ENCODE measurements around the gene EML3.

The EML3 gene

GRCh38 chr11:62614275-62614674, 1.7 kb upstream of the EML3 start:
- Histone ChIP-seq H3K27me3 (ENCODE audit: control insufficient read depth, insufficient read depth, low read length) (peaks cover 11% of the 10 kb centered on the region), H3K4me1 (ENCODE audit: control insufficient read depth, insufficient read depth, low read length) (no peaks in the 10 kb centered on the region), H3K9ac (ENCODE audit: low read depth, low read length) (no peak overlapping the region), H3K4me3 (ENCODE audit: low read depth, low read length) (no peak overlapping the region), H3K9me3 (ENCODE audit: control insufficient read depth, insufficient read depth, low read length) (no peaks in the 10 kb centered on the region), H3K36me3 (ENCODE audit: control insufficient read depth, insufficient read depth, low read length) (no peaks in the 10 kb centered on the region)

- peak overlapping the region; percentile 35 for H3K4me3 ChIP-seq (ENCODE audit: low read depth, low read length)
- H3K9me3 ChIP-seq (ENCODE audit: control insufficient read depth, insufficient read depth, low read length): no peaks in the 10 kb centered on the region
- no peaks in the 10 kb centered on the region for H3K4me1 ChIP-seq (ENCODE audit: control insufficient read depth, insufficient read depth, low read length)
- H3K36me3 ChIP-seq (ENCODE audit: control insufficient read depth, insufficient read depth, low read length): no peaks in the 10 kb centered on the region
- peaks cover 11% of the 10 kb centered on the region for H3K27me3 ChIP-seq (ENCODE audit: control insufficient read depth, insufficient read depth, low read length)
- no peak overlapping the region for H3K9ac ChIP-seq (ENCODE audit: low read depth, low read length)
Observed at GRCh38 chr11:62613291-62613778, 760 bp upstream of the EML3 start.

DNA sequence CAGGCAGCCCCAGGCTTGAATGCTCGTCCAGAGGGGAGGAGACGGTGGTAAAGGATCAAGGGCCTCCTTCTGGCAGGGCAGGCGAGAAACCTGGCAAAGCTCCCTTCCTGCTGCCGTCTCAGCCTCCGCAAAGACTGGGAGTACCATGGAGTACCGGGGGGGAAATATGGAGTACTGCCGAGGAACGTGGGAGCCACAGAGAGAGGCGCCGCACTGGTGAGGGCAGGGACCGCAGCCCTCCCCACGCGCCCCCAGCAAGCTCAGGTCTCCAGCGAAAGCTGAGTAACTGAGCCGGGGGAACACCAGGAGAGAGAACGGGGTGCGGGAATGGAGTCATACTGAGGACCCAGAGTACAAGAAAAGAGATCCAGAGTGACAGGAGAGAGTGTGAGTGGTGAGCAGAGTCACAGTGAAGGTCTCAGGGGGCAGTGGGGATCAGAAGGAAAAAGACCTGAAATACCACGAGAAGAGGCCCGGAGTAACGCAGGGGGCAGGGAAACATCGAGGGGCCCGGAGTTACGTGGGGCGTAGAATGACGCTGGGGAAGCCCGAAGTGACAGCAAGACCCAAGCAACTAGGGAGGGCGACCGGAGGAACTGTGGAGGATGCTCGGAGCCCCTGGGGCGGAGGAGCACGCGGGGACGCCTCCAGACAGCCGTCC, 740 bp downstream of the EML3 start:
- Histone ChIP-seq H3K4me1 (ENCODE audit: control insufficient read depth, insufficient read depth, low read length) (no peaks in the 10 kb centered on the region), H3K36me3 (ENCODE audit: control insufficient read depth, insufficient read depth, low read length) (no peaks in the 10 kb centered on the region), H3K9ac (ENCODE audit: low read depth, low read length) (peak overlapping the region; percentile 65), H3K4me3 (ENCODE audit: low read depth, low read length) (peak overlapping the region; percentile 82), H3K9me3 (ENCODE audit: control insufficient read depth, insufficient read depth, low read length) (no peaks in the 10 kb centered on the region), H3K27me3 (ENCODE audit: control insufficient read depth, insufficient read depth, low read length) (peaks cover 11% of the 10 kb centered on the region)

- Histone ChIP-seq H3K9me3 (ENCODE audit: control insufficient read depth, insufficient read depth, low read length) (no peaks in the 10 kb centered on the region), H3K4me3 (ENCODE audit: low read depth, low read length) (peak overlapping the region; percentile 82), H3K9ac (ENCODE audit: low read depth, low read length) (no peak overlapping the region), H3K27me3 (ENCODE audit: control insufficient read depth, insufficient read depth, low read length) (peaks cover 11% of the 10 kb centered on the region), H3K36me3 (ENCODE audit: control insufficient read depth, insufficient read depth, low read length) (no peaks in the 10 kb centered on the region), H3K4me1 (ENCODE audit: control insufficient read depth, insufficient read depth, low read length) (no peaks in the 10 kb centered on the region)
Observed at GRCh38 chr11:62610814-62611704, 1.5 kb downstream of the EML3 start.

DNA sequence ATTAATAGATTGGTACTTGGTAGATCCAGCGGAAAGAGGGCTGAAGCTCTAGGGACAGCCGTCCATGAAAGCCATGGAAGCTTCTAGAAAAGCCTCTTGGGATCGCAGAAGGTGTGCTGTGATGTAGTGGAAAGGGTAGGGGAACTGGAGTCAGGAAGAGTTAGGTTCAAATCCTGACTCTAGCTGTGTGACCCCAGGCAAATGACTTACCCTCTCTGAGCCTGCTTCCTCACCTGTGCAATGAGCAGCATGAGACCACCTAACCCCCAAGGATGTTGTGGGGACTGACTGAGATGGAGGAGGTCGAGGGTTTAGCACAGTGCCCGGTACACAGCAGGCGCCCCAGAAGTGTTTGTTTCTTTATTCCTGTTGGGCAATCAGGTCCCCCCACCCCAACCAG, 2.2 kb downstream of the EML3 start:
- Histone ChIP-seq H3K4me3 (ENCODE audit: low read depth, low read length) (no peak overlapping the region), H3K9ac (ENCODE audit: low read depth, low read length) (no peak overlapping the region), H3K36me3 (ENCODE audit: control insufficient read depth, insufficient read depth, low read length) (peaks cover 2% of the 10 kb centered on the region), H3K9me3 (ENCODE audit: control insufficient read depth, insufficient read depth, low read length) (no peaks in the 10 kb centered on the region), H3K27me3 (ENCODE audit: control insufficient read depth, insufficient read depth, low read length) (peaks cover 11% of the 10 kb centered on the region), H3K4me1 (ENCODE audit: control insufficient read depth, insufficient read depth, low read length) (no peaks in the 10 kb centered on the region)

DNA sequence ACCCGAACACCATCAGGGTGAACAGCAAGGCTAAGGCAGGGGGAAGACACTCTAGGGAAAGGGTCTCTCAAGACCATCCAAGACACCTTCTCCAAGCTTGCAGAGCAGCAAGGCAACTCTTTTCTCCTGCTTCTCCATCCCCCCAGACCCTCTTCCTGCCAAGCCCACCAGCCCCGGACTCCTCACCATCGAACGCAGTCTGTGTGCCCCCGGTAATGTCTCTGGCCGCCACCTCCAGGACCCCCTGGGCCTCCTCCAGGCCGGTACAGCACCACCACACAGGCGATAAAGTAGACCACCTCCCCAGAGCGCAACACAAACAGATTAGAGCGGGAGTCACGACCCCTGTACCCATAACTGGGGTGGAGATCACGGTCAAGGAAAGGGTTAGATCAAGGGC, 3.8 kb downstream of the EML3 start:
- Histone ChIP-seq H3K9me3 (ENCODE audit: control insufficient read depth, insufficient read depth, low read length) (no peaks in the 10 kb centered on the region), H3K9ac (ENCODE audit: low read depth, low read length) (no peak overlapping the region), H3K27me3 (ENCODE audit: control insufficient read depth, insufficient read depth, low read length) (peaks cover 17% of the 10 kb centered on the region), H3K4me1 (ENCODE audit: control insufficient read depth, insufficient read depth, low read length) (no peaks in the 10 kb centered on the region), H3K36me3 (ENCODE audit: control insufficient read depth, insufficient read depth, low read length) (peaks cover 3% of the 10 kb centered on the region), H3K4me3 (ENCODE audit: low read depth, low read length) (no peak overlapping the region)

DNA sequence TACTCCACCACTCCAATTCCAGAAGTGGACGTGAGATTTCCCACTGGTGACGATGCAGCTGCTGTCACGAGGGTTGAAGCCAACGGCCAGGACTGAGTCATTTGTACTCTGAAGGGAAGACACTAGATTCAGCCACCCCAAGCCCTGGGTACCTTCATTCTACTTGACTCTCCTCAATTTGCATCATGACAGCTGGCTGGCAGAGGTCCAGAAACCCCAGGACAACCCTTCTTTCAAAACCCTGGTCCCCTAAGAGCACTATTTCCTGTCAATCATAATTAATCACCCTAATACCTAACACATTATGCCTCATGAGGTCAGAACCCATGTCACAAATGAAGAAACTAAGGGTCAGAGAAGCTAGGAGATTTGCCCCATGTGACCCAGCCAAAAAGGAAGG, 4.9 kb downstream of the EML3 start:
- no peak overlapping the region for H3K4me3 ChIP-seq (ENCODE audit: low read depth, low read length)
- no peak overlapping the region for H3K9ac ChIP-seq (ENCODE audit: low read depth, low read length)
- H3K4me1 ChIP-seq (ENCODE audit: control insufficient read depth, insufficient read depth, low read length): no peaks in the 10 kb centered on the region
- peaks cover 27% of the 10 kb centered on the region for H3K27me3 ChIP-seq (ENCODE audit: control insufficient read depth, insufficient read depth, low read length)
- peaks cover 3% of the 10 kb centered on the region for H3K36me3 ChIP-seq (ENCODE audit: control insufficient read depth, insufficient read depth, low read length)
- H3K9me3 ChIP-seq (ENCODE audit: control insufficient read depth, insufficient read depth, low read length): no peaks in the 10 kb centered on the region

GRCh38 chr11:62605902-62606301, 6.7 kb downstream of the EML3 start:
- Histone ChIP-seq H3K27me3 (ENCODE audit: control insufficient read depth, insufficient read depth, low read length) (peaks cover 20% of the 10 kb centered on the region), H3K9me3 (ENCODE audit: control insufficient read depth, insufficient read depth, low read length) (no peaks in the 10 kb centered on the region), H3K36me3 (ENCODE audit: control insufficient read depth, insufficient read depth, low read length) (peaks cover 3% of the 10 kb centered on the region), H3K4me3 (ENCODE audit: low read depth, low read length) (no peak overlapping the region), H3K4me1 (ENCODE audit: control insufficient read depth, insufficient read depth, low read length) (no peaks in the 10 kb centered on the region), H3K9ac (ENCODE audit: low read depth, low read length) (no peak overlapping the region)

GRCh38 chr11:62605467-62605866, 7.1 kb downstream of the EML3 start:
- H3K4me1 ChIP-seq (ENCODE audit: control insufficient read depth, insufficient read depth, low read length): peaks cover under 1% of the 10 kb centered on the region
- no peak overlapping the region for H3K4me3 ChIP-seq (ENCODE audit: low read depth, low read length)
- H3K9me3 ChIP-seq (ENCODE audit: control insufficient read depth, insufficient read depth, low read length): no peaks in the 10 kb centered on the region
- peaks cover 3% of the 10 kb centered on the region for H3K36me3 ChIP-seq (ENCODE audit: control insufficient read depth, insufficient read depth, low read length)
- H3K27me3 ChIP-seq (ENCODE audit: control insufficient read depth, insufficient read depth, low read length): peaks cover 19% of the 10 kb centered on the region
- no peak overlapping the region for H3K9ac ChIP-seq (ENCODE audit: low read depth, low read length)

DNA sequence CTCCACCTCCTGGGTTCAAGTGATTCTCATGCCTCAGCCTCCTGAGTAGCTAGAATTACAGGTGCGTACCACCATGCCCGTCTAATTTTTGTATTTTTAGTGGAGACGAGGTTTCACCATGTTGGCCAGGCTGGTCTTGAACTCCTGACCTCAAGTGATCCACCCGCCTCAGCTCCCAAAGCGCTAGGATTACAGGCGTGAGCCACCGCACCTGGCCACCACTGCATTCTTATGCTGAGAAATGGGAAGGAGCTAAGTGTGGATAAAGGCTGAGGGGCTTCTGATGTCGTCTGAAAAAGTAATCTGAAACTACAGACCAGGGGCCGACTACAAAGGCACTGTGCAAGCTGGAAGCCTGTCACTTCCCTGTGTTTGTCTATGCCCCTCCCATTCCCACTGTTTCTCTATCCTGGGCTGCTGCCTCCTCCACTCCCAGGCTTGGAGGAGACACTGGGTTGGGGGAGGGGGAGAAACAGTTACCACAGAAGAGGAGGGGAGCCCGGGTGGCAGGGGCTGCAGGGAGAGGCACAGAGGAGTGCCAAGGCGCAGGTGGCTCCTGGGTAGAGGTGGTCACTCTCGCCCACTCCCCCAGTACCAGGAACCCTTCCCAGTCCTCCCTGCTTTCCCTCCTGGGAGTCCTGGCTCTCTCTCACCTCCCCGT, 8.0 kb downstream of the EML3 start:
- Histone ChIP-seq H3K36me3 (ENCODE audit: control insufficient read depth, insufficient read depth, low read length) (peaks cover 5% of the 10 kb centered on the region), H3K4me3 (ENCODE audit: low read depth, low read length) (no peak overlapping the region), H3K9ac (ENCODE audit: low read depth, low read length) (peak overlapping the region; percentile 47), H3K9me3 (ENCODE audit: control insufficient read depth, insufficient read depth, low read length) (no peaks in the 10 kb centered on the region), H3K27me3 (ENCODE audit: control insufficient read depth, insufficient read depth, low read length) (peaks cover 17% of the 10 kb centered on the region), H3K4me1 (ENCODE audit: control insufficient read depth, insufficient read depth, low read length) (peaks cover 9% of the 10 kb centered on the region)

DNA sequence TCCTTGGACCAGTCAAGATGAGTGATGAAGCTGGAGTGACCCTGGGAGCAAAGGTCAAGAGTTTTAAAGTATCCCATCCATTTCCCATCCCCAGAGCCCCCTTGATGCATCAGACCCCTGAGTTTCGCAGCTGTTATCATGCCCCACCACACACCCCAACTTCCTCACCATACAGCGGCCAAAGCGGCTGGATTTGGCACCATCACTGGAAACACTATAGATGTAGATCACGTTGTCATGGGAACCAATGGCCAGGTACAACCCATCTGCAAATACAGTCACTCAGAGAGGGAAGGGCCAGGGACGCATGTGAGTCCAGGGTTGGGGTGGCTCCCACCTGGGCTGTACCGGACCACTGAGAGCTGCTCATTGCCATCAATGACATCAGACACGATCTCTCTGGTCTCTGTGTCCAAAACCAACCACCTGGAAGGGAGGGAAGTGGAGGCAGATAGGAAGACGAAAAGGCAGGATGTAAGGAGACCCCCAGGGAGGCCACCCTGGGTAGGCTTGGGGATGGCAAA, 8.7 kb downstream of the EML3 start:
- H3K9ac ChIP-seq (ENCODE audit: low read depth, low read length): no peak overlapping the region
- H3K27me3 ChIP-seq (ENCODE audit: control insufficient read depth, insufficient read depth, low read length): peaks cover 17% of the 10 kb centered on the region
- peaks cover 5% of the 10 kb centered on the region for H3K36me3 ChIP-seq (ENCODE audit: control insufficient read depth, insufficient read depth, low read length)
- peaks cover 11% of the 10 kb centered on the region for H3K4me1 ChIP-seq (ENCODE audit: control insufficient read depth, insufficient read depth, low read length)
- no peaks in the 10 kb centered on the region for H3K9me3 ChIP-seq (ENCODE audit: control insufficient read depth, insufficient read depth, low read length)
- no peak overlapping the region for H3K4me3 ChIP-seq (ENCODE audit: low read depth, low read length)

Measured in iPS-15b (cell line).